Epidermal melanocyte (primary cell): ENCODE results near the gene CYYR1.
A peak's percentile ranks its signal among the peaks of the same experiment; 100 is the strongest.
"Not testable (repeated sequence)": the region's sequence is repeated elsewhere in the genome, so short reads cannot be mapped to it uniquely, and the experiment has no call there.

Experiments used
- DNase-seq: peaks from one replicate; pipeline ENCODE4 v3.0.0; 2011; ENCODE audit warnings: low spot score; ENCODE audit not compliant: insufficient read length

CYYR1 gene

GRCh38 chr21:26490771-26491170, 82.3 kb downstream of the CYYR1 start:
- no peak for DNase-seq

GRCh38 chr21:26489781-26490180, 83.3 kb downstream of the CYYR1 start:
- DNase-seq, result no peak

- no peak for DNase-seq
These were observed 85.1 kb downstream of the CYYR1 start for GRCh38 chr21:26487981-26488480.

- no peak for DNase-seq
These were observed 99.6 kb downstream of the CYYR1 start for GRCh38 chr21:26473471-26473870.

GRCh38 chr21:26471099-26471471, 102.0 kb downstream of the CYYR1 start:
- DNase-seq, result no peak

DNA sequence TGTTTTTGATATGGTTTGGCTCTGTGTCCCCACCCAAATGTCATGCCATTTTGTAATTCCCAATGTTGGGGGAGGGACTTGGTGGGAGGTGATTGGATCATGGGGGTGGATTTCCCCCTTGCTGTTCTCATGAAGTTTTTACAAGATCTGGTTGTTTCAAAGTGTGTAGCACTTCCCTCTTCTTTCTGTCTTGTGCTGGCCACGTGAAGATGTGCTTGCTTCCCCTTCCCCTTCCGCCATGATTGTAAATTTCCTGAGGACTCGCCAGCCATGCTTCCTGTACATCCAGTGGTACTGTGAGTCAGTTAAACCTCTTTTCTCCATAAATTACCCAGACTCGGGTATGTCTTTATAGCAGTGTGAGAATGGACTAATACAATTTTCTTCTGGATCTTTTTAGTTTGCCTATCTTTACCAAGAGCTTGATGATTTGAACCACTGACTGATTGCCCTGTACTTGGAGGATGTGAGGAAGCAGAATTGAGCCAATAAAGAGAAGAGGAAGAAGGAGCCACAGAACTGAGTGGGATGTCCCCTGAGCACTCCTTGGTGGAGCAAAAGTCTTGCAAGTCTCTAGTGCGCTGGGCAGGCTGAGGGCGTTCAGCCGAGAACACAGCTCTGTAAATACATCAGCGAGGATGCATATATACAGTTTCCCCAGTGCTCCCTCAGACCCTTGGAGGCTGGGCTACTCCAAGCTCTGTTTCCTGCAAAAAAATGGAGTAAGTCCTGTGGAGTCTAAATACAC, 102.6 kb downstream of the CYYR1 start:
- no peak for DNase-seq

DNA sequence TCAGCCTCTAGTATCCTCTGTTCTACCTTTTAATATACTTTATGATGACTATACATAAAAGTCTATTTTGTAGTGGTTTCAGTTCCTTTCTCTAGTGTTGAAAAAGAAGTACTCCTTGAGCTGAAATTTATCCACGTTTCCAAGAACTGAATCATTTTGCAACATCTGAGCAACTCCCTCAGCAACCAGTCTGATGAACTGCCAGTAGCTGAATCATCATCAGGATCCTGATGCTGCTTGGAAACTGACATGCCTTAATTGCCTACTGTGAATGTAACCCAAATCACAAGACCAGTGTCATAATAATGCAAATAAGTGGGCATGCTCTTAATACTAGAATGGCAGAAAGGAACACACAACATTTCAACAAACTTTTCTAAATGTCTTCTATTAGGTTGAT, 103.3 kb downstream of the CYYR1 start:
- DNase-seq, result no peak

DNA sequence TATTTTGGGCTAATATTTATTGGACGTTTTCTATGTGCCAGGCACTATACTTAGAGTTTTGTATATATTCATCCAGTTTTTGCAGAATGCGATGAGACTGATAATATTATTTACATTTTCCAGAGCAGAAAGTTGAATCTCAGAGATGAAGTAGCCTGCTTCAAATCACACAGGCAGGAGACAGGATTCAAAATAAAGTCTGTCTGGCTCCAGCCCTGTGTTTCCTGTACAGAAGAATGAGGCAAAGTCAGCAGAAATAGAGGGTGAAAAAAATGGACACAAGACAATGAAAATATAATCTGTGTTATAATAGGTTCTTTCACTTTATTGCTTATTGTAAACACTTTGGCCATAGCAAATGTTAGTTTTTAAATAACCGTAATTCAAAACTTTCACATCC, 107.2 kb downstream of the CYYR1 start:
- DNase-seq, result no peak

- DNase-seq, result no peak
These were observed 111.6 kb downstream of the CYYR1 start for GRCh38 chr21:26461500-26461899.

DNA sequence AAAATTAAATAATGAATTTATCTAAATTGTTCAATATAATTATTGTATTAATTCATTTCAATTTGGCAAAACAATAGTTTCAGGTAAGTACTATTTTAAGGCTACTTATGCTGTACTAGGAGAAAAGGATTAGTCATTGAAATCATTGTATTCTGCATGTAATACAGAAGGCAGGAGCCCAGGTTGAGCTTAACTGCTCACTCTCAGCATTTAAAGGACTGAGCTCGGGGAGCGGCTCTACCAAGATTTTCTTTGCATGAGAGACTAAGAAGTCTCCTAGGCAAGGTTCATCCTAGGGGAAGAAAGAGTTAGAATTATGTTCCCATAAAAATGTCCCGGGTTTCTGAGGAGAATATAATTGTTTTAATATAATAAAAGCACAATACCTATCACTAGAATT, 112.5 kb downstream of the CYYR1 start:
- DNase-seq, result no peak

DNA sequence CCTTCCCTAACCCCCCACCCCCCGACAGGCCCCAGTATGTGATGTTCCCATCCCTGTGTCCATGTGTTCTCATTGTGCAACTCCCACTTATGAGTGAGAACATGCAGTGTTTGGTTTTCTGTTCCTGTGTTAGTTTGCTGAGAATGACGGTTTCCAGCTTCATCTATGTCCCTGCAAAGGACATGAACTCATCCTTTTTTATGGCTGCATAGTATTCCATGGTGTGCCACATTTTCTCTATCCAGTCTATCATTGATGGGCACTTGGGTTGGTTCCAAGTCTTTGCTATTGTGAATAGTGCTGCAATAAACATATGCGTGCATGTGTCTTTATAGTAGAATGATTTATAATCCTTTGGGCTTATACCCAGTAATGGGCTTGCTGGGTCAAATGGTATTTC, 114.2 kb downstream of the CYYR1 start:
- DNase-seq, result not testable (repeated sequence)

- DNase-seq, result no peak
These were observed 115.3 kb downstream of the CYYR1 start for GRCh38 chr21:26457817-26458216.

GRCh38 chr21:26453267-26453666, 119.8 kb downstream of the CYYR1 start:
- no peak for DNase-seq

- no peak for DNase-seq
These were observed 121.9 kb downstream of the CYYR1 start for GRCh38 chr21:26451081-26451740.

DNA sequence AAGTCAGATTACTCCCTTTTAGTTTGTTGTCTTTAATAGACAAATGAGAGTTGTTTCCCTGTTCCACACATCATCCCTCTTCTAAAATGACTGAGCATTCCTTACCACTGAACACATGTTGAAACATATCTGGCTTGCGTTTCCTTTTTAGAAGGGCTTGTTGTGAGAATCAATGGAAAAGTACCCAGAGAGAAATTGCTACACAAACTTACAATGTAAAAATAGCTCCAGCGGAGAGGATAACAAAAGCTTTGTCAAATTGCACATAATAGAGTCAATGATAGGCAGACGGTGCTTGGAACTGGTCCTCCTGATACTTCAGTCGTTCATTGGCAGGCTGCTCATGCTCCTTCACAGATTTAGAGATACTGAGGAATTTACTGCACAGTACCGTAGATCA, 123.9 kb downstream of the CYYR1 start:
- no peak for DNase-seq

GRCh38 chr21:26448751-26449150, 124.3 kb downstream of the CYYR1 start:
- no peak for DNase-seq

DNA sequence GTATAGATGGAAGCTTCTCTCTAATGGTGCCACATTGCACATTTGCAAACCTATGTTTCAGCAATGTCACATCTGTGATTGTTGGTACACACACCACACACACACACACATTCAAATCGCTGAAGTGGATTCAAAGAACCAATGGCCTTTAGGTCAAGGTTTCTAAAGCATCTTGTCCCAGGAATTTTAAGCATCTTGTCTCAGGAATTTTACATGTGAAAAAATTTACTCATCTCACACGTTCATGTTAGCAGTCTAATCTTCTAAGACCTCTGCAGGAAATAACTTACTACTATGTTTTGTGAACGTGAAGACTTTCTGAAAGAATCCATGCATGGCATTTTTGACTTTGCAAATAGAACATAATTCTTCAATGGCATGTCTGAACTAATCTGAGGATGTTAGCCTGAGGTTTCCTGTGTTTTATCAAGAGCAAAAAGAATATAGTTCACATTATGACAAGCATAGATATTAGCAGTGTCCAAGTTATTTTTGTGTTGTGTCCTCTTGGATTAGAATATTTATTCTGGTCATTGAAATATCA, 125.1 kb downstream of the CYYR1 start:
- no peak for DNase-seq

DNA sequence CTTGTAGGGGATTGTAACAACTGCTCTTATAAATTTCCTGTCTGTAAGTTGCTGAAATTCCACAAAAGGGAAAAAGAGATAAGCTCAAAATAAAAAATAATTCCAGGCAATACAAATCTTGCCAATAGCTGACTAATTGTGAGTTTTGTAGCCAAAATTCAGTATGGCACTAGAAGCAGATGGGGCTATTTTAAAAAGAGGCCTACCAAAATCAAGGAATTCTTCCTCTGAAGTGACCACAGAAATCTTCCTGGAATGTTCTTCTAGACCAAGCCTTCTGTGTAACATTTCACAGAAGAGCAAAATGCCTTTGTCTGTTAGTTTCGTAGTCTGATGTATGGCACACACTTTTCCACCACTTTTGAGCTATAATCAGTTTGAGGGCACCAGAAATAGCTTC, 127.6 kb downstream of the CYYR1 start:
- peak; percentile 43 for DNase-seq

- DNase-seq, result no peak
These were observed 128.4 kb downstream of the CYYR1 start for GRCh38 chr21:26444646-26445045.

DNA sequence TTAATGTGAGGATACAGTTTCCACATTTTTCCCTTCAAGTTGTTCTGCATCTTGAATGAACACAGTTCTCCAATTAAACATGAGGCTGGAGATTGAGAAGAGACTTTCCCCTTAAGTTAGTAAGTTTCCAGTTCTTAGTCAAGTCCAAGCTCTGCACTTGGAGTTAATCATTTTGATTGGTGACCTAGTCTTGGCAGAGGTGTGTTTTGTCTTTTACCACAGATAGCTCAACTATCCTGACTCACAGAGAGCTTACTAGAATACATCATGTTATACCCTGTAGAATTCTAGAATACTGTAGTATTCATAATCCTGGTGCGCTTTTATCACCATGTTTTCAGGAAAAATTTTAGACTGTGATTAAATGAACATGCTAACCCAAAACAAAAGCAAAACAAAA, 129.2 kb downstream of the CYYR1 start:
- no peak for DNase-seq

GRCh38 chr21:26443291-26443690, 129.8 kb downstream of the CYYR1 start:
- no peak for DNase-seq

- no peak for DNase-seq
These were observed 131.9 kb downstream of the CYYR1 start for GRCh38 chr21:26441149-26441548.

GRCh38 chr21:26438976-26439375, 134.1 kb downstream of the CYYR1 start:
- no peak for DNase-seq
